Stimulated activated CD8-positive, alpha-beta memory T cell treated with anti-CD3 and anti-CD28 coated beads, Interleukin-7, amount 100 ng/mL, for 48 hours (primary cell): ENCODE measurements around the gene ASB13.
"Not testable (repeated sequence)": the region's sequence is repeated elsewhere in the genome, so short reads cannot be mapped to it uniquely, and the experiment has no call there.

Source experiments
- DNase-seq, 2 donors: peaks; one replicate each; pipeline ENCODE4 v3.0.0-alpha.2; 2020; ENCODE audit warnings: low read depth in 1 of 2; ENCODE audit errors: extremely low read depth in 1 of 2

ASB13 gene

DNA sequence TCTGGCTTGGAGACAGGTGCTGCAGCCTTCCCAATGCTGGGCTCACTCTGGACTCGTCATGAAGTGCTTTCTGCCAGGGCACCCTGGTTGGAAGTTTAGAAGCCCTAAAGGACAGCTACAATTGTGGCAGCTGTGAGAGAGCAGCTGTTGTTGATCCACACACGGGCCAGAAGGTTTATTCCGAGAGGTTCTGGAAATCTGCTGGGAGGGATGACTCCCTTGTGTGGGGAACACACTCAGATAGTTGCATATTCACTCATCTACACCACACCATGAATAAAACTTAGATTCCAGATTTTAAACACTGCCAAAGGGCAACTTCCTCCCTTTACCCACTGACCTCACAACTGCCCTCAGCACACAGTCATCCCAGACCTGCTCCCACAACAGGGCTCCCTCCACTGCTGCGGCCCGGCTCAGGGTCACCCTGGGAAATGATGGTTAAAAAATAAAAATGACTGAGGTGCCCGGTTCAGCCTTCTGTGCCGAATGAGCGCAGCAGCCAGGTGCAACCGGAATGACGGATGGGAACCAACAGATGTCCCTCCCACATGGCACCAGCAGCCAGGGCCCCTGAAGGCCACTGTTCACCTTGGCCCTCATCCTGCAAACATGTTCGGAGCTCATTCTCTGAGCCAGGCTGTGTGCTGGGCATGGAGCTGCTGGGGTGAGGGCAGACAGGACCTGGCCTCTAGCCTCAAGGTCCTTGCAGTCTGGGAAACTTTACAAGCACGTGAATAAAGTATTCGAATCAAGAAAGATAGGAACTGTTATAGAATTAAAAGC is 40.2 kb downstream of the ASB13 start:
- no peak for DNase-seq

DNA sequence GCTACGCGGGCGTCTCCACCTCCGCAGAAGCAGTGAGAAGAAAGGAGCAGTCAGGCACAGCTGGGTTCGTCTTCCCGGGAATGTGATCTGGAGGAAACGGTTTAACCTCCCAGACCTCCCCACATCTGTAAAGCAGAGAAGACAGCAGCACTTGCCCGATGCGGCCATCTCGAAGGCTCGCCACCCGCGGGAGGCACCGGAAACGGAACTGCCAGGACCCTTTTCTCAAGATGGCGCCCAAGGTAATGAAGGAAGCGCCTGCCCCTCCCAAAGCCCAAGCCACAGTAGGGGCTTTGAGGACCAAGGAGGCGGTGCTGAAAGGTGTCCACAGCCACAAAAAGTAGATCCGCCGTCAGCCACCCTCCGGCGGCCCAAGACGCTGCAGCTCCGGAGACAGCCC is 41.7 kb downstream of the ASB13 start:
- DNase-seq: no peak

DNA sequence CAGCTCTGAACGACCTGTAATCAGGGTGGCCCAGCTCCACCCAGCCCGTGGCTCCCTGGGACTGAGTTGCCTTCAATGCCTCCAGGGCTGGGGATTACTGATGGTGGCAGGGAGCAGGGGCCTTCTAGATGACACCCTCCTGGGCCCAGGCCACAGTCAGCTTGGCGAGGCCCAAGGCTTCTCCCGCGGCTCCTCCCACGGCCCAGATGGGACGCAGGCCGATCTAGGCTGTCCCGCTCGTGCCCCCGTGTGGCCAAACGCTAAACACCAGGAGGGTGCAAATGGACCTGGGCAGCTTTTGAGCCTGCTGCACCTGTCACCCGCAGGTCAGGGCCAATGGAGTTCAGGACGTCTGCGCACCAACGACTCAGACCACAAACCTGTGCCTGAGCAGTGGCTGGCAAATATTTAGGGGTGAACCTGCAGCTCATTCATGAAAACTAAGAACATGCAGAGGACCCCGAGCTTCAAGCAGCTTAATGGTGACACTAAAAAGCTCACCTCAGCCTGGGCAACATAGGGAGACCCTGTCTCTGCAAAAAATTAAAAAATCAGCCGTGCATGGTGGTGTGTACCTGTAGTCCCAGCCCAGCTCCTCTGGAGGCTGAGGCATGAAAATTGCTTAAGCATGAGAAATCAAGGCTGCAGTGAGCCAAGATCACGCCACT is 43.2 kb downstream of the ASB13 start:
- DNase-seq: peak; percentile 61 to 77

DNA sequence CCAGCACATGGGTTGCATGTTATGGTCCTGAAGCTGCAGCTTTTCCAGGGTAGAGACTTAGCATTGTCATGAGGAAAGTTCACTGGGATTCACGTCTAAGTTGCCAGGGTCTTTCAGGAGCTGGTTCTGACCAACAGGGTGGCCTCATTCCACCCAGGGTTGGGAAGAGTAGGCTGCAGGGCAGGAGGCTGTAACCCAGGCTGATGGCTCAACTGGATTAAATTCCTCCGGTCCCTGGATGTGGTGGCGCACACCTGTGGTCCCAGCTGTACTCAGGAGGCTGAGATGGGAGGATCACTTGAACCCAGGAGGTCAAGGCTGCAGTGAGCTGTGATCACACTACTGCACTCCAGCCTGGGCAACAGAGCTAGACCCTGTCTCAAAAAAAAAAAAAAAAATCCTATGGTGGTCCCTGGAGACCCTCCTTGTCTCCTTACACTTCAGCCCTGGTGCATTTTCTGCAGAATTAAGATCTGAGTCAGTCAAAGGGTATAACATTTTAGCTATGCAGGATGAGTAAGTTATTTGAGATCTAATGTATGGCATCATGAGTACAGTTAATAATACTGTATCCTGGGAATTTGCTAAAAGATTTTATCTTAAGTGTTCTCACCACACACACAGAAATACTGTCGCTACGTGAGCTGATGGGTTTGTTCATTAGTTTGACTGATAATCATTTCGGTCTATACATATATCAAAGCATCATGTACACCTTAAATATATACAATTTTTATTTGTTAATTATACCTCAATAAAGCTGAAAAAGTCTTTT is 44.0 kb downstream of the ASB13 start:
- DNase-seq: no peak

DNA sequence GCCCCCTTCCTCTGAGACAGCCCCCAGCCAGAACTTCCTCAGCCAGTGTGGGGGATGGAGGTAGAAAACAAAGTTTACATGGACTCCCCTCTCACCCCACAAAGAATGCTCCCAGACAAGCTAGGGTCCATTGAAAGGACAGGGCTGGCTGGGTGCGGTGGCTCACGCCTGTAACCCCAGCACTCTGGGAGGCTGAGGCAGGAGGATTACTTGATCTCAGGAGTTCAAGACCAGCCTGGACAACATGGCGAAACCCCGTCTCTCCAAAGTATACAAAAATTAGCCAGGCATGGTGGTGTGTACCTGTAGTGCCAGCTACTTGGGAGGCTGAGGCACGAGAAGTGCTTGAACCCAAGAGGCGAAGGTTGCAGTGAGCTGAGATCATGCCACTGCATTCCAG is 45.0 kb downstream of the ASB13 start:
- DNase-seq: not testable (repeated sequence)

DNA sequence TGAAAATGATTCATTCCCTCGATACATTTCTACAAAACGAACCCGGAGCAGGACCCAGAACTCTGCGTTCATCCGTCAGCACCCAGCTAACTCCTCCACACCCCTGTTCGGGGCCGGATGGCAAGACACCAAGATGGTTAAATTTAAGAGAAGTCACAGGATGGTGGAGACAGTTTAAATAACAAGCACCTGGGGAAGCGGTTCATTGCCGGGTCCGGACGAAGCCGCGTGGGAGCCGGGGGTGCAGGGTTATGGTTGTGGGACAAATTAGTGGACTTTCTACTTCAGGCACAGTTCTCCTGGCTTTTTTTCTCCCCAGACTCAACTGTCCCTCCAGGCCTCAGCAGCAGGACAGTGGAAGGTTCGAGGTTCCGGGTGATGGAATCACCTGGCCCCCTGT is 45.4 kb downstream of the ASB13 start:
- no peak for DNase-seq

DNA sequence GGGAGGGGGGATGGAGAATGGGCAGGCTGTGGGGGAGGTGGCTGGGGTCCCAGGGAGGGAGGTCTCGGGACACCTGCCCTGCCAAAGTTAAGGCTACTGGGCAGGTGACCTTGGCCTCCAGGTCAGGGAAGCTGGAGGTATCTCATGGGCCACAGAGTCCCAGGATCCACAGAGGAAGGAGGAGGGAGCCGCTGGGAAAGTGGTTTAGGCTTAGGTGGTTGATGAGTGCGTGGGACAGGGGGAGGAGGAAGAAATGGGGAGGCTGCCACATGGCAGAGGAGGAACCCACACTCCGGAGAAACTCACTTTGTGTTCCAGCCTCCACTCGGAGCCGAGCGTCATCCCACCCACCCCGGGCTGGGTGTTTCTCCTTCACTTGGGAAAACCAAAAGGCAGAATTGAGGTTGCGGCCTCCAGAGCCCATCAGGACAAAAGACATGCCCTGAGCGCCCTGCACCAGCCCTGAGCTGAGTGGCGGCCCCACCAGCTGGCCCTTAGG is 46.1 kb downstream of the ASB13 start:
- no peak for DNase-seq

DNA sequence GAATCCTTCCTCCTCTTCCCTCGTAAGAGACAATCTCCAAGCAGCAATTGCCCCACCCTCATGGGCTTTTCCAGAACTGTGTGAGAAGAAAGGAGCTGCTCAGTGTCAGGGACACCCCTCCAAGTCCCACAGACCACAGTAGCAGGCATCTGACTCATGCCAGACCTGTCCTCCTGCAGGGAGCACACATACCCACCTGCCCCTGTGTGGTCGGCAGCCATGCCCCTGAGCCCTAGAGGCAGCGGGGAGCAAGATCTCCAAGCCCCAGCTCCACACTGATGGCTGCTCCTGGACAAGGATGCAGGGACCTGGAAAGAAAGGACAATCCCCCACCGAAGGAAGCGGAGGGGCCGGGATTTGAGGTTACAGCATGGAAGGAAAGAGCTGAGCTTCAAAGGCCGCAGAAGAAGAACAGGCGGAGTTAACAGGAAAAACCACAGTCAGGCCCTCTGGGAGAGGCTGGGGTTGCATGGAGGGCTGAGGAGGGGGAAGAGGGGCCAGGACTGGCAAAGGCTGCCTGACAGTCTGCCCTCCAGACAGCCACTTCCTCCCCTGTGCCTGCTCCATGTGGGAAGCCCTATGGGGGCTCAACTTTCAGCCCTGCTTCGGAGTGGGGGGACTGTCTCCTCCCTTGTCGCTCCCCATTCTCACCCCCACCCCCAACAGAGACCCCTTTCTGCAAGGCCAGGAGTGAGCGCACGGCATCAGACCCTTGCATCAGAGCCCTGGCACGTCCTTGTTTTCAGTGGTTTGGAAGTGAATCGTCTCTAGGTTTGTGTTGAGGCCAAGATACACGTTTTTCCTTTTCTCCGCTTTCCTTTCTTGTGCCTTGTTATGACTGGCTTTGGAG is 46.8 kb downstream of the ASB13 start:
- no peak for DNase-seq

DNA sequence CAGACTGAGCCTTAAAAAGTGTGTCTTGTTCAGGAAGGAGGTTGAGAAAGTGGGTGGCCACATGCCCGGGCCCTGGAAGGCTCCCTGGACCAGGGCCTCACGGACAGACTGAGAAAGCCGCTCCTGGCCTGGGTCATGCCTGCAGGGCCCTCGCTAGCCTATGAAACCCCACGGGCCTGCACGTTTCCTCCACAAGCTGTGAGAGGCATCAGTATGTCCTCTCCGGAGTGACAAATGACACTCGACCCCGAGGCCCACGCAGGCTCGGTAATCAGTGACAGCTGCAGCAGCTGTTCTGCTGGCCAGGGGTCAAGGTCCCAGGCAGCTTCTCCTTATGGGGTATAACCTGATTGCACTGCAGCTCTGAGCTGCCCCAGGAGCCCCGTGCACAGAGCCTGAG is 47.6 kb downstream of the ASB13 start:
- no peak for DNase-seq

DNA sequence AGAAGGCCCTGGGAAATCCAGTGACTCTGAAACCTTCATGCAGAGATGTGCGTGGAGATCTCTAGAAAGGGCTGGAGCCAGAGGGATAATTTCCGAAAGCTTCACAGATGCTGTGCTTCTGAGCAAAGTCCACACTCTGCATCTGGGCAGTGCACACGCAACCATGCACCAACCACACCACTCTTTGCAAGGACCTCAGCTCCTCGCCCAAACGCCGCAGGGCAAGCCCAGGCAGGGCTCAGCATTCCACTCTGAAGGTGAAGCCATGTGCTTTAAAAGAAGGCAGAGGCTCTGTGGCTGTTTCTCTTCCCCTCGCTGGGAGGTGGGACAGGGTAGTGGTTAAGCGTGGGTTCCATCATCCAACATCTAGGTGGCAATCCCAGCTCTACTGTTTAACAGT is 48.4 kb downstream of the ASB13 start:
- no peak for DNase-seq

DNA sequence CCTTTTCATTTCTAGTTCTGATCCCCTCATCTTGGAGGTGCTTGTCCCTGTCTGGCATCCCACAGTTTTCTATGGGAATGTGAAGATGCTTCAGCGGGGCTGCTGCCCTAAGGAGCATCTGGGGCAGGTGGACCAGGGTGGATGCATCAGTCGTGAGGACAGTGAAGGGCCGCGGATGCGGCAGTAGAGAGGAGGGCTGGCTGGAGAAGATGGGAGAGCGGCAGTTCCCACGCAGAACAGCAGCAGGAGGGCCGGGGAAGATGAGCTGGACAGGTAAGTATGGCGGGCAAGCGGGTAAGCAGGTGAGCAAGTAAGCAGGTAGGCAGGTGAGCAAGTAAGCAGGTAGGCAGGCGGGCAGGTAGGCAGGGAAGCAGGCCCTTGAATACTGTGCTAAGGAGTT is 48.9 kb downstream of the ASB13 start:
- no peak for DNase-seq

DNA sequence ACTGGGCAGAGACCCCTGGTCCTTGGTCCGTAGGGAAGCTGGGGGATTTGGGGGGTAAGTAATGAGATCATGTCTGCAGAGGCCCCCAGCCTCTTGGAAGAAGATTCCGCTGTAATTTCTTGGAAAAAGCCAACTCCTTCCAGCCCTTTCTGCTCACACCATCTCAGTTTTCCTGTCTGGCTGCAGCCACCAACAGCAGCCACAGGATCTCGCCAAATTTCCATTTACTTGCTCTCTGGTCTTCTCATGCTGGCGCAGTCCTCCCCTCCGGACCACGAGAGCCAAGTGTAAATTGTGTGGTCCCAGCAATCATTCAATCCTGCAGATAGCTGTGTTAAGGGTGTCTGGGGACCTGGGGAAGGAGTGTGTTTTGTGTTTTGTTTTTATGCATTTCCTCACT is 49.6 kb downstream of the ASB13 start:
- no peak for DNase-seq

DNA sequence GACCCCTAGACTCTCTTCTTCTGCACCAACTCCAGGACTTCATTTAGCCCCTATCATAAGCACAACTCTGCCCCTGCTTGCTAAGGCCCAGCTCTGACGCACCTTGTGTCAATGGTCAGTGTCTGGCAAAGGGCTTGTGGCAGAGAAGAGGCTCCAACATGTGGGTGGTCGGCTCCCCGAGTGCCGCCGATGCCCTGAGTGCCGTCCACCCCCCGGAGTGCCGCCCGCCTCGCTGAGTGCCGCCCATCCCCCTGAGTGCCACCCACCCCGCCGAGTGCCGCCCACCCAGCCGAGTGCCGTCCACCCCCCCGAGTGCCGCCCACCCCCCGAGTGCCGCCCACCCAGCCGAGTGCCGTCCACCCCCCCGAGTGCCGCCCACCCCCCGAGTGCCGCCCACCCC is 50.3 kb downstream of the ASB13 start:
- DNase-seq: no peak

DNA sequence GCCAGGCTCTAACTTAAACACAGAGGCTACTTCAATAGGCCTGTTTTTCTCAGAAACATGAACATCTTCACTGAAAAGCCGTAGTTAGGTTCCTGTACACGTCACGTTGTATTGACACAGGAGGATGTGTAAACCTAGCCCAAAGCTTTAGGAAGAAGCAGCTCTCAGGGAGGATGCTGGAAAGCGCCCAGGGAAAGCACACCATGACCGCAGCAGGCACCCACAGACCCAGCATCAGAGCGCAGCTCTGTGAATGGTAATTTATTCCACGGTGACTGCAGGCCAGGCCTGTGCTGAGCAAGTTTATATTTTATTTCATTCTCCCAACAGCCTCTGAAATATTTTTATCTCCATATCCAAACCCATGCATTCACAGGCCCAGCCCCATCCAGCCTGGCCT is 51.1 kb downstream of the ASB13 start:
- DNase-seq: no peak

DNA sequence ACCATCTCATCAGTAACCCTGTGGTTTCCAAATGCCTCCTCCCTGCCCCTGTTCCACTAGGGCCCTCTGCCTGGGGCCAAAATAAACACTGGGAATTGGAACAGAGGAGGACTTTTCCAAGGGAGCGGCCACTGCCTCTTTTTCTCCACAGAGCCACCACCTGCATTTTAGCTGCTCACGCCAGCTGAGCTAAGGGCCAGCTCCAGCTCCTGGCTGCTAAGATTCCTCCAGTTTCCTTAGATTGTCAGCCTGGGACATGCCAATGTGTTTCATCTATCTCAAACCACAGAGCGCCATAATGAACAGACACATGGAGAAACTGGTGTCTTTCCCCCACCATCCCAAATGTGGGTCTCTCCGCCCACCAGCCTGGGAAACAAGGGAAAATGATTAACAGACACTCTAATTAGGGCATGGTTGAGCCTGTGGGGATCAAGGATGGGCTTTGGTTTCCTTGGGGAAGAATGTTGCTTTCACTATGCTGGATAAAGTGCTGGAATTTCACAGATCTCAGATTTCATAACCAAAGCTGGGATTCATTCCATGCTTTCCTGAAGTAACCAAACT is 52.2 kb downstream of the ASB13 start:
- no peak for DNase-seq

DNA sequence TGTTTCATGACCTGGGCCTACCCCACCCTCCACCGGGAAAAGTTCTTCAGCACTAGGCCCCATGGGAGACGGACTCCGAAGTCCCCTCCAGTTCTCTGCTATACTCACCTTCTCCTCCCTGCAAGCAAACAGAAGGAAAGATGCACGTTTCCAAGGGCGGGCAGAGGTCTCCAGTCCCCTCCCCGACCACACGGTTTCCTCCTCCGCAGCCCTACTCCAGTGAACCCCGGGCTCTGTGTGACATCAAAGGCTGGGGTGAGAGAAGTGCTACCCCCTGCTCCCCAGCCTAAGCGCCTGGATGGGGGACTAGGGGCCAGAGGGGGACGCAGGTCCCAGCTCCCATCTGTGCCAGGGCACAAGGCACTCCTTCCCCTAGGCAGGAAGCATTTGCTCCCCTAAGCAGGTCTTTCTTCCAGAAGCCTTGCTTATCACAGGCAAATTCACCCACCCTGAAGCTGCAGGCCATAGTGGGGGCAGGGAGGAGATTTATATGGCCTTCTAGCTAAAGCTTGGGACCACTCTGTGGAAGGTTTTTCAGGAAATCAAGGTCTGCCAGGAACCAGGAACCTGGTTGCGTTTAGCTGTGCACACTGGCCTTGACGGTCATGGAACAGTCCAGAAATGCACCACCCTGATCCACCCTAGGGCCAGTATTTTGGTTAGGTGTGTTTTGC is 52.8 kb downstream of the ASB13 start:
- no peak for DNase-seq

DNA sequence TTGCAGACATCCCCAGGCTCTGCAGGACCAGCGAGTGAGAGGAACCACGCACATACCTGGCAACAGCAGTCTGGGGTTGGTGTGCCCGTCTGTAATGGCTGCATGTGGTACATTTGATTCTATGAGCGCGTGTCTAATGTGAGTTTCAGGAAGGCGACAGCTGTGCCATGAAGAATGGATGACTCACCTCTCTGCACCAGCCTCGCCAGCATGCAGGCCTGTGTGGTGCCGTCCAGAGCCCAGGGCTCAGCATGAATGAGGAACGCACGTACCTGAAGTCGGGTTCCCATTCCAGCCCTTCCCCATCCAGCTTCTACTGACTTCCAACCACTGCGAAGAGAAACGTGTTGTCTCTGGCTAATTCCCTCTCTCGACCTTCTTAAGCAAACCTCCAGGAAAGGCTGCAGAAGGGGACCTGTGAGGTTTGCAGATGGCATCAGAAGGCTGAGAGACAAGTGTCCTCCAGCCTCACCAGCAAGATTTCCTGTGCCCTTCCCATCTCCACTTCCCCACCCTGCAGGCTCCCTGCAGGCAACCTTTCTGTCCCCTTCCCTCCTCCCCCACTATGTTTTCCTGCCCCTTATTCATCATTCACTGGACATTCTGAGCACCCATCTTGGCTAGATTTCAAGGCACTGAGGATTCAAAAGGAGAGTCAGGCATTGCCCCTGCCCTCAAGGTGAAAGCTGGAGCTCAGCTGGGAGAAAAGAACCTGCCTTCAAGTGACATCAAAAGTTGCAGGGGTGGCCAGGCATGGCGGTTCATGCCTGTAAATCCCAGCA is 54.3 kb downstream of the ASB13 start:
- no peak for DNase-seq

DNA sequence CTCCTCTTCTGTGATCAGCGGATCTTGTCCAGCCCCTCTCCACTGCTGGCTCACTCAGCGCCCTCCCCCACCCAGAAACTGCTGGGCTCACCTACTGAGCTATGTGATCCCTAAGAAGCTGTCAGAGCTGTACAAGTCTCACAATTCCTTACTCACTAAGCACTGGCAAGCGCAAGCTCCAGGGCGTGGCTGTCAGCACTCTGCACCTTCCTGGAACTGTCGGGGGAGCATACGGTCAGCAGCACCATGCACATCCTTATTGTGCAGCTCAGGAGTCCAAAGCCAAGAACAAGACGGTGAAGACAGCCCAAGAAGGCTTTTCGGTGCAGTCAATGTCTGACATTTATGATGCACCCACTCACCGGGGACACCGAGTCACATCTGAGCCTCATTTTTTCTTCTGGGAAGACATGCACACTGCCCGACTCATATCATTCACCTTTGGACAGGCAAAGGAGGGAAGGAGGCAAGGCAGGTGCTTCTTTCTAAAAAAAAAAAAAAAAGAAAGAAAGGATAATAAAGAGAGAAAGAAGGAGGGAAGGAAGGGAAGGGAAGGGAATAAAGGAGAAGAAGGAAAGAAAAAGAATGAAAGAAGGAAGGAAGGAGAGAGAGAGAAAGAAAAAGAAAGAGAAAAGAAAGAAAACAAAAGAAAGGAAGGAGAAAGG is 56.3 kb downstream of the ASB13 start:
- no peak for DNase-seq
